Limb (tissue), 2 donors: Measurements from ENCODE around the gene CERS2.

ENCODE experiments used
- DNase-seq, 2 donors: peaks; one replicate each; pipeline ENCODE4 v3.0.0-alpha.2; 2016; ENCODE audit errors: extremely low spot score in 2 of 2

Gene CERS2

DNA sequence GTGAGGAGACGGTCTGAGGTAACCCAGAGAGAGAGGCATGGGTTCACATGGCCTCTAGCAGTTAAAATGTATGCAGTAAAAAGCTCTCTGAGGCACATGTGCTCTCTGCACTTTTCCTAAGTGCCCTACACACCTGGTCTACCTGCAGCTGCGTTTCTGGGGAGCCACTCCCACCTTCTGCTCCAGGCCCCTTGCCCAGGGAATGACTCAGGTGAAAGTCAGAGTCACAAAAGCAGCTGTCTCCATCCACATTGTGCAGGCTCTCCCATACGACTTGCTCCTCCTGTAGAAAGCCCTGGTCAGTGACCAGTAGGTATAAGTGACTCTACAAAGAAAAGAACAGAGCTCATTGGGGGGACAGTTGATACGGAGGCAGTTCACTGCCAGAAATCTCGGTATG, 23.3 kb upstream of the CERS2 start:
- DNase-seq = no peak

DNA sequence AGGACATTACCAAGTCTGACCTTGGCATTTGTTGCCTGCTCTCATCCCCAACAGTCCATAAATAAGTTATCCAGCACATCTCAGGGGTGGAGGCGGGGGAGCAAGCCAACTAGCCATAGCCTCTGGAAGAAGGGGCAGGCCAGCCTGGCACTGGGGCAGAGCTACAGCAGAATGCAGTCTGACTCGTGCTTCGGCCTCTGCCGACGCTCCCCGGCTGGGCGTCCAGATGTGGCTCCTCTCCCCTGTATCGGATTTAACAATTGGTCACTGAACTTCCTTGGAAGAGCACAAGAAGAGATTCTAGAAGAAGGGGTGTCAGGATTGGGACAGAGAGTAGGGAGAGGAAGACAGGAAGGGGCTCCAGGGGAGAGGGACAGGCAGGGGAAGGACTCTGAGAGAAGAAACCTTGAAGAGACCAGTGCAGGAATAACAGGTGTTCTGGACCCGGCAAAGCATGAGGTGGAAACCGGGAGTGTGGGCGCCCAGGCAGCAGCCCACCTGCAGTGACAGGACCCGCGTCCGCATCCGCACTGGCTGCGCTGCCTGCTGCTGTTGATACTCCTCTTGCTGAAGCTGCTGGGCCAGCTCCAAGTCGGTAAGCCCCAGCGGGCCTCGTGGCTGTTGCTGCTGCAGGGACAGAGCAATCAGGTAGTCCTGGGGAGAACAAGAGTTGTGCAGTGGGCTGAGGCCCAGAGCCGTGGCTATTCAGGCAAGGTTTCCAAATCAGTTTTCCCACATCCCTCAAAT, 22.7 kb upstream of the CERS2 start:
- no peak for DNase-seq

DNA sequence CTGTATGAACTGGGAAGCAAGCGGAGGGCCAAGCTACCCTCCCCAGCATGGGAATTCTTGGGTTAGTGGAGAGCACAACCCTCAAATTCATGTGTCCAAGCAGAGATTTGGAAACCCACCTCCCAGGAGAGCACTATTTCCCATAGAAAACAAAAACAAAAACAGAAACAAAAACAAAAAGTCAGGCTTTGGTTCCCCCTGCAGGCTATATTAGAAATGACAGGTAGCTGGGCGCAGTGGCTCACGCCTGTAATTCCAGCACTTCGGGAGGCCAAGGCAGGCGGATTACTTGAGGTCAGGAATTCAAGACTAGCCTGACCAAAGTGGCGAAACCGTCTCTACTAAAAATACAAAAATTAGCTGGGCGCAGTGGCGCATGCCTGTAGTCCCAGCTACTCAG, 21.3 kb upstream of the CERS2 start:
- DNase-seq = no peak

DNA sequence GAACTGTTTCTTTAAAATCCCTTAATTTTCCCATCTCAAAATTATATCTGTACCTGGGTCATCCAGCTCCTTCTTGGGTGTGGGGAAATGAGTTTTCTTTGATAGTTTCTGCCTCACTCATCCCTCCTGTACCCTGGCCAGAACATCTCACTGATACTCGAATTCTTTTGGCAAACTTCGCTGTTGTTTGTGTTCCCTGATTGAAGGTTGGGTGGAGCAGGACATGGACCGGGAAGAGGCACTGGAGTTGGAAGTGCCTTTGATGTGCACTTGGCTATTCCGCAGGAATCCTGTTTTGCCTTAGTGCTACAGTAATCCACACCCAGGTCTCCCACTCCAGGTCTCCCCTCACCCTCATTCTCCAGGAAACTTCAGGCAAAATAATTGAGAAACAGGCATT, 20.8 kb upstream of the CERS2 start:
- no peak for DNase-seq

DNA sequence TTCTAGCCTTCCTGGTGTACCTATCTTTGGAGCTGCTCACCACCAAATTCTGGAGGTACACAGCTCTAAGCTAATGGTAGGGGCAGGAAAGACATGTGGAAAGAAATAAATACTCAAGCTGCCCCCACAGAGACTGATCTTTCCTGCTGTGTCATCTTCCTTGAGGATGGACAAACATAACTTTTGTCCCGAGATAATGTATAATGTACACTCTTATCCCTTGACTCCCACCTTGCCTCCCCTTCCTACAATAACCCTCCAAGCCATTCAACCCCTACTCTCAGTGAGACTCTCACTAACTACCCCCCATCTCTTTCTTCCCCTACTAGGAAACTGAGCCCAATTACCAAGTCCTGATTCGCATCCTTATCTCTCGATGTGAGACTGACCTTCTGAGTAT, 19.6 kb upstream of the CERS2 start:
- no peak for DNase-seq

DNA sequence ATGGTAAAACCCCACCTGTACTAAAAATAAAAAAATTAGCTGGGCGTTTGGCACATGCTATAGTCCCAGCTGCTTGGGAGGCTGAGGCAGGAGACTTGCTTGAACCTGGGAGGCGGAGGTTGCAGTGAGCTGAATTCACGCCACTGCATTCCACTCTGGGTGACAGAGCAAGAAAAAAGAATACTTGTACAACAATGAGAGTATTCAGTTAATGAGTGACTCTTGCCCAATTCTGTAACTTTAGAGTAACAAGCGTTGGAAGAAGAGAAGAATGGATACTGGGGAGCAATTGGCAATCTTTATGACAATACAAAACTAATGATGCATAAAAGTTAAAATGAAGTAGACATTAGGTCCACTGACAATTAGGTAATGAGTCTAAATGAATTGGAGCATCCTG, 18.0 kb upstream of the CERS2 start:
- DNase-seq = no peak

DNA sequence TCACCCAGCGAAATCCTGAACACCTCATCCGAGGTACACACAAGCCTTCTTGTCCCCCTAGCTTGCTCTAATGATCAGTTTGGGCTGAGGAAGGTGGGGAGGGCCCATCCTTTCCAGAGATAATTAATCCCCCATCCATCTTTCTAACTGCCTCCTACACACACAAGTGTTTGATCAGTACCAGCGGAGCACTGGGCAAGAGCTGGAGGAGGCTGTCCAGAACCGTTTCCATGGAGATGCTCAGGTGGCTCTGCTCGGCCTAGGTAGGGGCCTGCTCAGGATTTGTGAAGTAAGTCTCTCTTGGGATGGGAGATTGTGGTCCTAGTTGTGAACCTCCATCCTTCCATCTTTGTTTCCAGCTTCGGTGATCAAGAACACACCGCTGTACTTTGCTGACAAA, 13.3 kb upstream of the CERS2 start:
- DNase-seq = no peak

DNA sequence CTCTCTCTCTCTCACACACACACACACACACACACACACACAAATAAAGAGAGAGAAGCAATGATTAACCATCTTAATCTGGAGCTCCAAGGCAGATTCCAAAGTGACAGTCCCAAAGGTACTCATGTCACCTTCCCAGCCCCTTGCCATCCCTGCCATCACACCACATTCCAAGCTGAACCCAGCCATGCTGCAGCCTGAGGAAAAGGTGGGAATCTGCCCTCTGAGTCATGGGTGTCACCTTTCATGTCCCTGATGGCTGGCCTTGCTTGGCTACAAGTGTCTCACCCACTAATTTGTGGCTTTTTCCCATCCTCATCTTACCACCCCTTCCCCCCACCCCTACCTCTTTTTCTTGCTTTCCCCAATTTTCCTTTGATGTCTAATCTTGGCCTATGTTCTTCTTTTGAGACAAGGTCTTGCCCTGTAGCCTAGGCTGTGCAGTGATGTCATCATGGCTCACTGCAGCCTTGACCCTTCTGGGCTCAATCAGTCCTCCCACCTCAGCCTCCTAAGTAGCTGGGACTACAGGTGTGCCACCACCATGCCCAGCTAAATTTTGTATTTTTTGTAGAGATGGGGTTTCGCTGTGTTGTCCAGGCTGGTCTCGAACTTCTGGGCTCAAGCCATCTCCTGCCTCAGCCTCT, 10.7 kb upstream of the CERS2 start:
- DNase-seq = no peak

DNA sequence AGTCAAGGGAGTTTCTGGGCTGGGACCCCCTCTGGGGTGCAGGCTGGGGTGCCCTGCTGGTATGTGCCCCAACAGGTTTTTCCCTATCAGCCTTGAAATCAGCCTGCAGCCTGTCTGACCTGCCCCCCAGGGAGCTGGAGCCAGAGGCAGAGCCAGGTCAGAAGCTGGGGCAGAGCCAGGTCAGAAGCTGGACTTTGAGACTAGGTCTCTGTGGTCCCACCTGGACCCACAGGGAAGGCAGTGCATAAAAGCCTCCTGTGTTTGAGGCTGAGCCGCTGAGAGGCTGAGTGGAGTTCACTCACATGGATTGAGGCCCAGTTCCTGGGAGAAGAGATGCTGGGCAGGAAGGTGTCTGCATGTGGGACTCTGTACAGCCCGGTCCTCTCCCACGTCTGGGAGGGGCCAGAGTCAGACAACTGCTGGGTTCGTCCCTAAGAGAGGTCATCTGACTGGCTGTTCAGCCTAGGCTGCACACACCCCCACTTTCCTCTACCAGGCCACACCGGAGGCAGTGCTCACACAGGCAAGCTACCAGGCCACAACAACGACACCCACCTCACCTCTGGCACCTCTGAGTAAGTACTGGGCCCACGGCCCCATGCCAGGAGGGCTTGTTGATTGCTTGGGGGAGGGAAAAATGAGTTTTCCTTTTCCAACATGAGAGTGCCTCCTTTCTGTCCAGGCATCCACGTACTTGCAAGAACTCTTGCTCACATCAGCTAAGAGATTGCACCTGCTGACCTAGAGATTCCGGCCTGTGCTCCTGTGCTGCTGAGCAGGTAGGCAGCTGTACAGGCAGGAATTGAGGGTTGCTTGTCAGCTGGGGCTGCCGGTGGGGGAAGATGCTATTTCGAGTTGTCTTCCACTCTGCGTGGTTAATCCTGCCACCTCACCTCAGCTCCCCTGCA, 7.4 kb upstream of the CERS2 start, which contains the start of gene ANXA9:
Gene ANXA9, plus strand, starts transcription at position 488 of the 908 bp plus-strand sequence. CDS start 814 bp downstream, outside the sequence.
- DNase-seq = no peak

DNA sequence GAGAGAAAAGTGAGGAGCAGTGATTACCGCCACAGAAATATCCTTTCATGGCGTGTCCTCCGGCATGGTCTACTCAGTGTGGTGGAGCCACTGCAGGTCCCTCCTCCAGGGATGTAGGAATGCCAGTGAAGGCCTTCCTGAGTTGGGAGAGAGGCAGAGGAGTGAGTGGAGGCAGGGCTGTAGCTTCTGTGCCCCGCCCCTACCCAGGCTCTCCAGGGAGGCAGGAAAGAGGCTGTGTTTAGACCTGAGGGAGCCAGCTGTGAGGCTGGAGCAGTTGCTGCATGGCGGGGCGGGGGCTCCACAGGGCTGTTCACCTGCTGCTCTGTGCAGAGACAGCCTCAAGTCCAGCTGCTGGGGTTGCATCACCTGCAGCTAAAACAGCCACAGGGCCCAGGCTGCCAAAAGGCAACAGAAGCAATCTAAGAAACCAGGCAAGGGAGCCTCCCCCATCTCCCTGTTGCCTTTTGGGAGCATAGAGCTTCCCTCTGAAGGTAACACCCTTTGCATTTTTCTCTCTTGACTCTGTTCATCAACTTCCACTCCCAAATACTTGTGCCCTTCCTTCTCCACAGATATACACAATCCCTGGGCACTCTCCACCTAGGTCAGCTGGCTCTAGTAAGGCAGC, 6.7 kb upstream of the CERS2 start:
- no peak for DNase-seq

DNA sequence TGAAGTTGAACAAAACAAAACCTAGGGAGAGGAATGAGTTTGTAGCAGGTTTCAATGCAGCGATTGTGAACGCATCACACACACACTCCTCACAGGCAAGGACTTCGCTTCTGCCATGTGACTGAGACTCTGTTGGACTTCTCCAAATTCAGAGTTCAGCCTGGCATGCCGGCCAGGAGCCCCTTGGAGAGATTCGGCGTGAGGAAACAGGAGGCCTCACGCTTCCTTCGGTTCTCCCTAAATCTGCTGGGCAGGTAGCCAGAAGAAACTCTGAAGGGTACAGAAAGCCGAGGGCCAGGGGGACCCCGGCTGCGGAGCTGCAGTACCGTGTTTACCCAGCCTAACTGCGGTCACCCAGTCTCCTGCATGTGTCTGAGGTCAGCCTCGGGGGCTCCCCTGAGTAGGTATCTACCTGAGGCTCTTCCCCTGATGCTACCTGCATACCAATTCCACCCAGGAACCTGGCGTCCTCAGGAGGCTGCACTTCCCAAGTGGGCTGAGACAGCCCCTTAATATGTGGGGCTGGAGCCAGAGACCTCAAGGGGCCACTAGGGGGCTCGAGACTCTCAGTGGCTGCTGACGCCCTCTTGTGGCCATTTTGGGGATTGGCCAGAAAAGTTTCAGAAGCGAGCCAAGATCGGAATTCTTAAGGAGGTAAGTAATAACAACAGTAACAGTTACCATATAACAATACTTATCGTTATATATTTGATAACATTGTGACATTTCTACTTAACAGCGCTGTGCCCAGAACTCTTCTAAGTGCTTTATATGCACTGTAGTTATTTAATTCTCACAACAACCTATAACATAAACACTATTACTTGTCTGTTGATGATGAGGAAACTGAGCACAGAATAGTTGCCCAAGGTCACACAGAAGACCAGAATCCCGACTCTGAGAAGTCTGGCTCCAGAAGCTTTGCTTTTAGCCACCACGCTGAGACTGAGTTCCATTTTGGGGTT, 4.7 kb upstream of the CERS2 start:
- peak; percentile 91 for DNase-seq

DNA sequence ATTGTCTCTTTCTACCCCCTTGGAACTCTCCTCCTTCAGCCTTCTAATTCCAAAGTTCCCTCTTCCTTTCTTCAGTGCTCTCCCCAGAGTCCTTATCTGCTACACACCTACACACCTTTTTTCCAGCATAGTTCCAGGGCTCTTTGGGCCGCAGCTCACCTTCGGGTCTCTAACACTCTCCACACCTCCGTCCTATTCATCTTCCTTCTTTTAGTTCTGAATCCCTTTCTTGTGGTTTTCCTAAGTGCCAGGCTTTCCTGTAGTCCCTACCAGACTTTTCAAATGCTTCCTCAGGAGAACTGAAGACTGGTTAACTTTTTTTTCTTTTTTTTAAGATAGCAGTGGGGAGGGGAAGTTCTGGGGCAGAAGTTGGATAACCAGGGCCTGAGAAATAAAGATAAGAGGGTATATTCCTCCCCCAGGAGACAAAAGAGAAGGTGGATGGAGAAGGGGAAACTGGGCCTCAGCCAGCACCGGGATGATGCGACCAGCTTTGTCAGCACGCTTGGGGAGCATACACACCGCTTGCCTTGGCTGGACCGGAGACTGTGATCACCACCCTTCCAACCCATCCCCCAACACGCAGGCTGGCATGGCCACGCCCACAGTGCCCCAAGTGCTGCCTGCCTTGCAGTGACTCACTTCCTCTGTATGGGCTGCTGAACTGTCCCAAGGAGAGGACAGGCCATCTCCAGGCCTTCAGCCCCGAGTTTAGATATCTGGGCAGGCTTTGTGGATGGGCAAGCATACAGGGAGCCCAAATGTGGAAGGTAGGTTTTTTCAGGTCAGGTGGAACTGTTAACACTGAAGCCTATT, 2.5 kb upstream of the CERS2 start:
- DNase-seq = peak in 1 of 2 donors; percentile 52

DNA sequence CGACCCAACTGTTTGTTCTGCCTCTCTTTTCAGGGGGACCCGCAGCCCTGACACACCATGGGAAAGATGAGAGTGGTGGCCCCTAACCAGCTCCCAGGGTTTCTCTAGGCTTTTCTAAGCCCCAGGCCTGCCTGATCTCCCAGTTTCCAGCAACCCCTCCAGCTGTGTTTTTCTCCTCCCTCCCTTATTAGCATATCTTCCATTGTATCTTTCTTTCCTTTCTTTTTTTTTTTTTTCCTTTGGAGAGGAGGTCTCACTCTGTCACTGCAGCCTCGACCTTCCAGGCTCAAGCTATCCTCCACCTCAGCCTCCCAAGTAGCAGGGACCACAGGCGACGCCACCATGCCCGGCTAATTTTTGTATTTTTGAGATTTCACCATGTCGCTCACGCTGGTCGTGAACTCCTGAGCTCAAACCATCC, 1.8 kb upstream of the CERS2 start:
- DNase-seq = no peak

DNA sequence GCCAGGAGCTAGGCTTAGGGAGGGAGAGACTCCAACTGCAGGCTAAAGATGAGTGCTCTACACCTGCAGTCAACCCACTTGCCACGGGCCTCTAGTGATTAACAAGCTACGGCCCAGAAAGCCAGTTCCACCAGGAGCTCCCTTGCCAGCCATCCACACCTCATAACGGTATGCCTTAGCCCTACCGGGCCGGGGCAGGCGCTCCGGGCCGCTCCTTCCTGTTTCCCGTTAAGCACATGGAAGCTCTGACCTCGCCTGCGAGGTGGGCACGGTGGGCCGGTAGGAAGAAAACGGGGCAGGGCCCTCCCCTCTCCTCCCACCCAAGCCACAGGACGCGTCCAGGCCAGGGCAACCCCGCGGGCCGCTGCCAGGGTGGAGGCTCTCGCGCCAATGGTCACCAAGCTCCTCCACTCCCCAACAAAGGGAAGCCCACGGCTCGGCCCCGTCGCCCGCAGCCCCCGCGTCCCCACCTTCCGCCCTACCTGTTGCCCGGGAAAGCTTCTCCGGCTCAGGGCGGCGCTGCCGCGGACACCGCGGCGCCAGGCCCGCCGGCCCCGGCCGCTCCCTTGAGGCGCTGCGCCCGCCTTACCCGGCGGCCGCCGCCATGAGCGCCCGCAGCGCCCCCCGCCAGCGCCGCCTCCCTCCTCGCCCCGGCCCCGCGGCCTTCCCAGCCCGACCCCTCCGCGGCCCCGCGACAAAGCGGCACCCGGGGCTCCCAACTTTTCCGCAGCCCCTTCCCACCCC, 627 bp downstream of the CERS2 start:
- DNase-seq = peak in 1 of 2 donors; percentile 70

DNA sequence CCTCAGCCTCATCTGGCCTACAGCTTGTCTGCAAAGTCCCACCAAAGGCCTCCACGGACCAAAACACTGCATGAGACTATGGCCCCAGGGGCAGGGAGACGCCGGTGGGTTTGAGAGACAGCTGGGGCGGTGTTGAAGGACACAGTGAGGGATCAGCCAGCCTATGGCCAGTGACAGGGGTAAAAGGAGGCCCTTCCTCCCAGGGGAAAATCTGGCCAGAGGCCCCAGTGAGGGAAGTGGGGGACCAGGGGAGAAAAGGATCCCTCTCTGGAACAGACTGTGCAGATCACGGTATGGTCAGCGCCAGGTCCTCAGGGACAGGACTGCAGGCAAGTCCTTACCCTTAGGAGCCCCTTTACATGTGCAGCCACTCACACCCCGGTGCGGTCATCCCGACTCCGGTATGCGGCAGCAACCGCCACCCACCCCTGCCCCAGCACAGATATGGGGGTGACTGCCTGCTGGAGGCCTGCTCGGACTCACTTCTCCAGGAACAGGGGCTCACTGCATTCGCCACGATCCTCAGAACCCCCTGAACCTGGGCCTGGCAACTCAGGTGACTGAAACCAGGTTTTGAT, 1.3 kb downstream of the CERS2 start:
- DNase-seq = peak in 1 of 2 donors; percentile 46

DNA sequence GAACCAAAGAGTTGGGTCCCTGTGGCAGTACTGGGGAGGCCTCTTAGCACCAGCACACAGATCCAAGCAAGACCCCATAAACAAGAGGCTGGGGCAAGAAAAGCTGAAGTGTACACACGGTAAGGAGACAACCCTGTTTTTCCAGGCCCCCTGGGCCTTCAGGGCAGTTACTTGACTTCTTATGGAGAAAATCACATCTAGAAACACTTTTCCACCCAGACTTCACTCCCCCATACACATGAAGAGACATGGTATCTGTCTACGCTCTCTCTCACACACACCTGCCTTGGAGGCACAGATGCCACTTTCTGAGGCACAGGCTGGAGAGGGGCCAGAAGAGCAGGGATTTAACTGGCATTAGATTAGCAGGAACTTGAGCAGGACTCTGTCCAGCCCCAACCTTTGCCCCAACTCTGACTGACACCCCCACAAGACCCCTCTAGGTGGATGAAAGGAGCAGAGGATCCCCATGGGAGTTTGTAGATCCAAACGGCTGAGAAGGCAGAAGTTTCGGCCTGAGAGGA, 2.2 kb downstream of the CERS2 start:
- no peak for DNase-seq

DNA sequence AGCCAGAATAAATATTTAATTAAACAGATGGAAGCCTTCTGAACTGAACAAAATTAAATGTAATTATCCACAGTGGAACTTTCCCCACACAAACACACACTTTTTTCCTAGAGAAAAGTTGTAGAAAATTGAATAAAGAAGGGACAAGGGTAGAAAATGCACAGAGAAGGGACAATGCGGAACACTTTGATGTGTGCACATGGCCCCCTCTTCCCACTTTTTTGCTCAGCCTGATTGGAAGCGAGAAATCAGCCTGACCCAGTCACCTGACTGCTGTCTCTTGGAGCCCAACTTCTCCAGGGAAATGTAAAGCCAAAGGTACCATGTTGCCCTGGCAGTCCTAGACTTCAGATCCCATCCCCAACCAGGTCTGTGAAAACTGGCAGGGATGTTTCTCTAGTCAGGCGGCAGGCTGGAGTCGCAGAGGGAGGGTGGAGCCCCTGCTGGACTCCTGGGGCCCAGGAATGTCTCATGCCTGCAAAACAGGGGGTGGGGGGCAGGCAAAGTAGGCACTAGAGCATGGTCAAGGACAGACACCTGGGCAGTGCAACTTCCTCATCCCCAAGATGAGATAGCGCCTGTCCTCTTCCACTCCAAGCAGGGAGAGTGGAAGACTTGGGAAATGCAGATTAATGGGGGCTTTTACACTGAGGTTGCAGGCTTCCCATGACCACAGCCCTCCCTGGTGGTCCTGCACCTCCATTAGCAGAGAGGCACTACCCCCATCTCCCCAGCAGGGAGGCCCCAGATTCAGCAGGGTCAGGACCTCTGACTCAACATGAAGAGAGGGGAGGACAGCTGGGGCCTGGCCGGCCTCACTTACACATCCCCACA, 2.8 kb downstream of the CERS2 start:
- DNase-seq = no peak
